ENCODE results near the gene FOXP3.

FOXP3 gene

DNA sequence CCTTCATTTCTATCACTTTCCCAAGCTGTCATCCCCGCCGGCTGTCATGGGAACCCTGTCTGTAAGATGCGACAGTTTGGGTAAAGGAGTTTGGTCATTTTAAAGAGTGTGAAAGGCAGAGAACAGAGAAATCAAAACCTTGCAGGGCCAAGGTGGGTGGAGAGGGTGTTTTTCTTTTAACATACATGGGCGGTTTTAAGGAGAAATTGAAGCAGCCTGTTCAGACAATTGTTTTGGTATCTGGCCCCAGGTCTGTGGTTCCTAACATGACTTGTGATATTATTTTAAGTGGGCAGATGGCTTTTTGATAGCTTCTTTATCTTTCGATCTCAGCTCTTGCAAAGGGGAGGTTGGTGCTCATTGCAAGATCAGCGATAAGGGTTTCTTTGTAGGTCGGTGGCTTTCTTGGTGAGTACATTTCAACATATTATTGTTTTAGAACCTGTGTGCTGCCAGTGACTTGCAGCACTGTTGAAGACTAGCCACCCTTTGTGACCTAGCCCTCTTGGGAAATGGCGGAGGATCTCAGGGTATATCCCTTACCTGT lies 8.7 kb upstream of the FOXP3 start:
- peak; percentile 27 to 70 for DNase-seq

DNA sequence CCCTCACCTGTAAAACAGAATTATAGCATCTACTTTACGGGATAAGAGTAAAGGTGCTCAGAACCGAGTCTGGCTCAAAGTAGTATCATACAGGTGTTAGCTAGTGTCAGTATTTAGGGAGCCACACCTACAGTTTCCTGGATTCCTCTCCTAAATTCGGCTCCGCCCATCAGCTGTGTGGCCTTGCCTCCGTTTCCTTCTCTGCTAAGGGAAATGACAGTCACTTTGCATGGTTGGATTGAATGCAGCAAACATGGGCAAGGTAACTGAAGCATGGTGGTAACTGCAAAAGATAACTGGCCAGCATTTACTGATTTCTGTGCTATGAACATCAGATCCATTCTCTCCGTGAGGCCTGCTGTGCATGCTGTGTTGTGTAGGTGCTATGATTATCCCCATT lies 7.9 kb upstream of the FOXP3 start:
- DNase-seq = peak in 1 of 2 donors; percentile 39

DNA sequence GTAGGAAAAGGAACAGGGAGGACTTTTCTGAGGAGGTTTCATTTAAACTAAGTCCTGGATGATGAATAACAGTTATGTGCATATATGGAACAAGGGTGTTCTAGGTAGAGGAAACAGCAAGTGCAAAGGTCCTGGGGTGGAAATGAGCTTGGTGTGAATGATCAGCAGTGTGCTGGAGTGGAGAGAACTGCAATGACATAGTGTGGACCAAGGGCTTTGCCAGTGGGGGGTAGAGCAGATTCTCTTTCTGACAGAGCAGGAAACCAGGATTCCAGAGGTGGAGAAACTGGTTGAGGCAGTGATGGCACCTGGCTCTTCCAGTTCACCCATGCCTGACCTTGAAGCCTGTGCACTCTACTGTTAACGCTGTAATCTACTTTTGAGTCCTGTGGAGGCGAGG lies 6.8 kb upstream of the FOXP3 start:
- no peak for DNase-seq

DNA sequence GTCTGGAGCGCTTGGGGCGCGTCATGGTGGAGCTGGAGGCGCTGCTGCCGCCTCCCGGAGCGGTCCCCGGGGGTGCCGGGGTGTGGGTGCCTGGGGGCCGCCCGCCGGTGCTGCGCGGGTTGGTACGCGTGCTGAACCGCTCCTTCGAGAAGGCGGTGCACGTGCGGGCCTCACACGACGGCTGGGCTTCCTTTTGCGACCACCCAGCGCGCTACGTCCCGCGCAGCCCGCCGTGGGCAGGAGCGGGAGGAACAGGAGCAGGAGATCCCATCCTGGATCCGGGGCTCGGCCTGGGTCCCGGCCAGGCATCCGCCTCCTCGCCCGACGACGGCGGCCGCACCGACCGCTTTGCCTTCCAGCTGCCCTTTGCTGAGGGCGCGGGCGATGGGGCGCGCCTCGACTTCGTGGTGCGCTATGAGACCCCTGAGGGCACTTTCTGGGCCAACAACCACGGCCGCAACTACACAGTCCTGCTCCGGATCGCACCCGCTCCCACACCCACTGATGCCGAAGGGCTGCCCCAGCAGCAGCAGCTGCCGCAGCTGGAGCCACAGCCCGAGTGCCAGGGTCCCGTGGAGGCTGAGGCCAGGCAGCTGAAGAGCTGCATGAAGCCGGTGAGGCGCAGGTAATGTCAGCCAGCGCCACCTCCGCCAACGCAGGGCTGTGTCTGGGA lies 5.9 kb upstream of the FOXP3 start:
- DNase-seq = no peak

DNA sequence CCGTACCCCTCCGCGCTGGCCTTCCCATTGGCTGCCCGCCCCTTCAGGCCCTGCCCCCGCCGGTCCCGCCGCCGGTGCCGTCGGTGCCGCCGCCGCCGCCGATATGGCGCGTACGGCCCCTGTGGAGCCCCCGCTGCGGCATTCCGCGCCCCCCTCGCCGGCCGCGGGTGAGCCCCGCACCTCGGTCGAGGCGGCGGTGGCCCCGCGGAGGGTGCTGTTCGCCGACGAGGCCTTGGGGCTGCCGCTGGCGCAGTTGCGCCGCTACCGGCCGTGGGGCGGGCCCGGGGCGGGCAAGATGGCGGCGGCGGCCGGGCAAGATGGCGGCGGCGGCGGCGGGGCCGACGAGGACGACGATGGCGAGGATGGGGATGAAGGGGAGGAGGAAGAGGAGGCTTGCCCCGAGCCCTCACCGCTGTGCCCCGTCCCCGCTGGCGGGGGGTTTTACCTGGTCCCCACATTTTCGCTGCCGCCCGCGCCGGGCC lies 5.3 kb upstream of the FOXP3 start, which contains the start of gene PPP1R3F:
PPP1R3F (plus strand) TSS at position 27 of the 482 bp plus-strand sequence; CDS start at position 104, 77 bp downstream.
- no peak for DNase-seq

DNA sequence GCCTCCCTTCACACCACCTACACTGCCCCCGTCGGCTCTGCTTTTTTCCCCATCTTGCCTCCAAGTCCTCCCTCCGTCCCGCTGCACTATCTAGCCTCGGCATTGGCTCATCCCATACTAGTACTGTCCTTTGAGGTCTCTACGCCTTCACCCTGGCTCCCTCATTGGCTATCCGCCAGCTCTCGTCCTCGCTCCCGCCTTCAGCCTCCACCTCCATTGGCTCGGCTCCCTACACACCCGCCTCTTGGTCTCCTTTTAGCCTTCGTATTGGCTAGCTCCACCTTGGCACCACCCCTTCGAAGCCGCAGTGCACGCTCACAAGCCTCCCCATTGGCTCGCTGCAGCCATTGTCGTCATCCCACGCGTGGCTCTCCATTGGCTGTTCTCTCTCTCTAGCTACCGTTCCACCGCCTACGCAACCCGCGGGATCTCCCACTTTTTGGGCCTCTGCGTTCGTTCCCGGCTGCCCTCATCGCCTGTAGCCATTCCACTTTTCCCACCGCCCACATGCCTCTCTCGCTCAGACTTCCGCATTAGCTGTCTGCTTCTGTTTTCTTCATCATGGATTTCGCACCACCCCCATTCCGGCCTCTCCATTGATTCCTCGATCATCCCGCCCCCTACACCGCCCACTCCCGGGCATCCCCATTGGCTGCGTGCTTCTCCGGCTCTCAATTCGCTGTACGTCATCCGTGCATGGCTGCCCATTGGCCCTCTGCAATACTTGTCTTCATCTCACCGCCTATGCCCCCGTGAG lies 4.7 kb upstream of the FOXP3 start:
- DNase-seq = peak; percentile 96 to 98

DNA sequence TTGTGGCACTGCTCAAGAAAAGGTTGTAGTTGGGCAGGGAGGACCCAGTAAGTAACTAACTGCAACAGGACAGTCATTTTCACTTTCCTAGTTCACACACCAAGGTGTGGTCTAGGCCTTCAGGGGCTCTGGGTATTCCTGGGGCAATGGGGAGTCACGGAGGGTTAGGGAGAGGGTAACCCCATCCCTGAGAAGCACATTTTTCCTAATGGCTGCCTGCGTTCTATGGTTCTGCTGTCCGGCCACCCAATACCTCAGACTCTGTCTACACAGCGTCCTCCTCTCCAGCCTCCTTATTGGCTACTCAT lies 4.1 kb upstream of the FOXP3 start:
- DNase-seq = no peak

DNA sequence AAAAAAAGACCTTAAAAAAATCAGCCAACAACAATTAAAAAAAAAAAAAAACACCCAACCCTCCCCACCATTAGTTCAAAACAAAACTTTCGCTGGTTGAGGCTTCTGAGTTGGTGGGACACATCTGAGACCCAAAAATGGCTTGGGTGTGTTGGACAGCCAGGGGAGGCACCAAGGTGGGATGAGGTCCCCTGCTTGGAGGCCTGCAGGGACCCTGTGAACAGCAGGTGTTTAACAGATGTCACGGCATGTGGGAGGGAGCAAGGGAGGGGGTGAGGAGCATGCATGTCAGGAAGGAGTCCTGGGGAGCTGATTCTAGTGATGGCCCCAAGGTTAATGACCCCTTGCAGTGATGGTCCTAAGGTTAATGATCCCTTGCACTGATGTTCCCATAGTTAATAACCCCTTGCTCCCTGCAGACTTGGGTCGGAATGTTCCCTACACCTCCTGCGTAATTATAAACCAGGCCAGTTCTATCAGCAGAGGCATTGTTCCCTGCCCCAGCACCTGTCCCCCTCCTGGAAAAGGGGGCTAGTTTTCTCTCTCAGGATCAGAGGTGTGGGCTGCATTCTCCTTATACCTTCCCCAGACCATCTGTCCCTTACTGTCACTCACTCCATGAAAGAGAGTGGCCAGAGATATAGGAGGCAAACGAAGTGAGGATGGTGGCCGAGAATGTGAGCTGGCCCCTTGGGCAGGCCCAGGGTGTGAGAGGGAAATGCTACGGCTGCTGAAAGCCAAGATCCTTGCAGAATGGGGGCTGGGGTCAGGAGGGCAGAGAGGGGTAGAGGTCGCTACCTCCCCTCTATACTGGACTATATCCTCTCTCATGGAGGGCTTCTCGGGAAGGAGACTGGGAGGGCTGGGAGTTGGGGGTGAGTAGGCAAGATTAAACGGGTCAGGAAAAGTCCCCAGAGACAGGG lies 2.3 kb upstream of the FOXP3 start:
- no peak for DNase-seq

DNA sequence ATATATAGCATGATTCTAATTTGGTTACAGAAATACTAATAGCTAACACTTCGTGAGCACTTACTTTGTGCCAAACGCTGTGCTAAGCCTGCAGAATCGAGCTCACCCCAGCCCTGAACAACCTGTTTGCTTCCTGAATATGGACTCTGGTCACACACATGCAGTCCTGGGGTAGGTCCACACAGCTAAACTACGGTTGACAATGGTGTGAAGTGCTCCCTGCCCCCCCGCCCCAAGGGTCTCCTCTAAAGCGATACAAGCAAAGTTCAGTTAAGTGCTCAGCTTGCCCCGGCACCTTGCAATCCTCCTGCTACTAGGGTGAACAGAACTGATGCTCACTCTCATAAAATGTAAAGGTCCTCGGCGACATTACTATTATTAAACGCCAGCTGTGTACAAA lies 879 bp downstream of the FOXP3 start:
- no peak for DNase-seq

DNA sequence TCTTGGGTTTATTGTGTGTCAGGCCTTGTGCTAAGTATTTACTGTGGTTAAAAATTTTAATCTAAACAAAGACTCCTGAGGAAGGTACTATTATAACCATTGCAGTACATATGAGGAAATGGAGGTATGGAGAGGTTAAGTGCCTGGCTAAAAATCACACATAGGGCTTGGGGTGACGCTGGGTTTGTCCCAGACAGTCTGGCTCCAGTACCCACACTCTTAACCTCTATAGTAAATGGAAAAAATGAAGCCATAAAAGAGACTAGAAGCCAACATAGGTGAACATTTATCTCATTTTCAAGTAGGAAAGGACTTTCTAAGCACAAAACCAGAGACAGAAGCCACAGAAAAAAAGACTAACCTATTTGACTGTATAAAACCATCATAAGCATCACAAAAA lies 1.9 kb downstream of the FOXP3 start:
- DNase-seq = no peak

DNA sequence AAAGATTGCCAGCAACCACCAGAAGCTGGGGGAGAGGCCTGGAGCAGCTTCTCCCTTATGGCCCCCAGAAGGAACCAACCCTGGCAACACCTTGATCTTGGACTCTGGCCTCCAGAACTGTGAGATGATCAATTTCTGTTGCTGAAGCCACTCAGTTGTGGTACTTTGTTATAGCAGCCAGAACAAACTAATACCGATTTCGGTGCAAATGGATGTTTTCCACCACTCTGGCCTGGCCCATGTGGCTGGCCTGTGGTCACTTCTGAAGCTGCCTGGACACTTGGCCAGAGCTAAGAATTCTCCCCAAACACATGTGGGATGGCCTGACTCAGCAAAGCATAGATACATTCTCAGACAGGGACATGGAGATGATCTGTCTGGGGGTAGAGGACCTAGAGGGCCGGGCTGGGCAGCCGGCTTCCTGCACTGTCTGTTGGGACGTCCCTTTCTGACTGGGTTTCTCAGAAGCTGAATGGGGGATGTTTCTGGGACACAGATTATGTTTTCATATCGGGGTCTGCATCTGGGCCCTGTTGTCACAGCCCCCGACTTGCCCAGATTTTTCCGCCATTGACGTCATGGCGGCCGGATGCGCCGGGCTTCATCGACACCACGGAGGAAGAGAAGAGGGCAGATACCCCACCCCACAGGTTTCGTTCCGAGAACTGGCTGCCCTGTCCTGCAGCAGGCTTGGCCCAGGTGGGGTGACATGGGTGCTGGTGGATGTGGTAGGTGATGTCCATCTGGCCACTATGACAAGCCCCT lies 4.1 kb downstream of the FOXP3 start:
- DNase-seq = no peak

DNA sequence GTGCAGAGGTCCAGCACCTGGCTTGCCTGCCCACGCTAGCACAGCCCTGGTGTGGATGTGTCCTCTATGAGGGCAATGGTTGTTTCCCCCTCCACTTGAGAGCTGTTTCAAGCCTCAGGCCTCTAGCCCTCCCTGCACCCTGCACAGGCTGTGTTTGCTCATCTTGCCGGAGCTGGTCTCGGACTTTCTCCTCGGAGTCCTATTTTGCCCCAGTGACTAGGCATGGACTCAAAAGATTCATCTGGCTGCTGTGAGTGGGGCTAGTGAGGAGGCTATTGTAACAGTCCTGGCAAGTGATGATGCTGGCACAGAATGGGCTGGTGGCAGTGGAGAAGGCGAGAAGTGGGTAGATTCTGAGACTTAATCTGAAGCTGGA lies 5.8 kb downstream of the FOXP3 start:
- DNase-seq = no peak

DNA sequence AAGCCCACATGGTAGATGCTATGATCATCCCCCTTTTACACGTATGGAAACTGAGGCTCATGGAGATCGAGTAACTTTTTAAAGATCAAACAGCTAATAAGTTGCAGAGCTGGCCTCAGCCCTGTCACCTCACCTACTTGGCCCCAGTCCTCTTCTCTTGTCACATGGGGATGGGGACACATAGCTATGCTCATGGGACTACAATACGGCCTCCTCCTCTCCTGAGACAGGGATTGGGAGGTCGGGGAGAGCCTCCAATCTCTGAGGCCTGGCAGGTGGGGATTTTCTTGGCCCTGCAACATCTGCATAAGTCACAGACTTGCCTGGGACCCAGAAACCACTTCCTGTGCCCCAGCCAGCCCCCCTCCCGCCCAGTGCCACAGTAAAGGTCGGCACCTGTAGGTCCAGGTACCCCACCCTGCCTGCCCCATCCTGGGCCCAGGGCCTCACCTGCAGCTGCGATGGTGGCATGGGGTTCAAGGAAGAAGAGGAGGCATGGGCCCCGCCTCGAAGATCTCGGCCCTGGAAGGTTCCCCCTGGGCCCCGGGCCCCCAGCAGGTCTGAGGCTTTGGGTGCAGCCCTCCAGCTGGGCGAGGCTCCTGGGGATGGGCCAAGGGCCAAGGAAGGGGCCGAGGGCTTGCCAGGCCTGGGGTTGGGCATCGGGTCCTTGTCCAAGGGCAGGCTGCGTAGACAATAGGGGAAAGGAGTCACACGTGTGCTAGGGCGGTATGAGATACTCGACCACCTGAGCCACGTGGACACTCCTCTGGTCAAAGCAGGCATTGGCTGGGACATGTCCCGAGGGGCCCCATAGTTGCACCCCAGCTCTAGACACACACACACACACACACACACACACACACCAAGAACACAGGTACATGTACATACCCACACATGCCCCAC lies 6.4 kb downstream of the FOXP3 start:
- peak in 1 of 2 donors; percentile 29 for DNase-seq

DNA sequence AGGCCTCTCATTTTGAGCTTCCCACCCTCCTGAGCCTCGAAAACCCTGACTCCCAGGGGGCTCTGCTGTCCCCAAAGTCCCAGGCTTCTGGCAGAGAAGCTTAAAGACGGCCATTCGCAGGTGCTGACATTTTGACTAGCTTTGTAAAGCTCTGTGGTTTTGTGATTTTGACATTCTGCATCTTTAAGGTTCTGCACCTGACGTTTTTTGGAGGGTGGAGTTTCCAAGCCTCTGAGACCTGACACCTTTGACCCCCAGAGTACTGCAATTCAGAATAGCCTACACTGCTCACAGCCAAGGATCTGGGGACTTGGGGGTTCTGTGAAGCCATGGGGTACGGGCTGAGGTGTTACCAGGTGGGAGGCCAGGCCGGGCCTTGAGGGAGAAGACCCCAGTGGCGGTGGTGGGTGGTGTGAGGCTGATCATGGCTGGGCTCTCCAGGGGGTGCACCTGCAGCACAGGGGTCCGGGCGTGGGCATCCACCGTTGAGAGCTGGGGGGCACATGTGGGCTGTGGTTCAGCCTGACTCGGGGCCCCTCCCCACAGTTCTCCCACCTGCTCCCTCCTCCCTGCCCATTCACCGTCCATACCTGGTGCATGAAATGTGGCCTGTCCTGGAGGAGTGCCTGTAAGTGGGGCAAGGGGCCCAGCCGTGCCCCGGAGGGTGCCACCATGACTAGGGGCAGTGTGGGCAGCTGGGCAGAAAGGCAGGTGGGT lies 7.3 kb downstream of the FOXP3 start:
- DNase-seq = no peak

DNA sequence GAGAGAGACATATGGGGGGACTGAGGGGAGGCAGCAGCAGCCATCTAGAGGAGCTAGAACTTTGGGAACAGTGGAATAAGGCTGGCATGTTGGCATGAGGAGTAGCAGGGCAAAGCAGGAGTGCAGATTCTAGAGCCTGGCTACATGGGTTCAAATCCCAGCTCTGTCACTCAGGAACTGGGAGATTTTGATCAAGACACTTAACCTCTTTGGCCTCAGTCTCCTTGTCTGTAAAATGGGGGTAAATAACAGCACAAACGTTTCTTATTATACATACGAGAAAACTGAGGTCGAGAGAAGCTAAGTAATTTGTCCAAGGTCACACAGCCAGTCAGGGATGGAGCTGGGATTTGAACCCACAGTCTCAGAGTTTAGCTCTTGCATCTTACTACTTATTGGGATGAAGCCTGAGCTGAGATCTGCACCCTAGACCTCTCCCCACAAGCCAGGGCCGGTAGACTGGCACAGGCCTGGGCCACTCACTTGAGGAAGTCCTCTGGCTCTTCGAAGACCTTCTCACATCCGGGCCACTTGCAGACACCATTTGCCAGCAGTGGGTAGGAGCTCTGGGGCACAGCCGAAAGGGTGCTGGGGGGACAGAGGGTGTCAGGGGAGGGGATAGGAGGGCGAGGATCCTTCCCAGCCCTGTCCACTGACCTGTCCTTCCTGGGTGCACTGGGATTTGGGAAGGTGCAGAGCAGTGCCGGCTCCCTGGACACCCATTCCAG lies 8.1 kb downstream of the FOXP3 start:
- no peak for DNase-seq

DNA sequence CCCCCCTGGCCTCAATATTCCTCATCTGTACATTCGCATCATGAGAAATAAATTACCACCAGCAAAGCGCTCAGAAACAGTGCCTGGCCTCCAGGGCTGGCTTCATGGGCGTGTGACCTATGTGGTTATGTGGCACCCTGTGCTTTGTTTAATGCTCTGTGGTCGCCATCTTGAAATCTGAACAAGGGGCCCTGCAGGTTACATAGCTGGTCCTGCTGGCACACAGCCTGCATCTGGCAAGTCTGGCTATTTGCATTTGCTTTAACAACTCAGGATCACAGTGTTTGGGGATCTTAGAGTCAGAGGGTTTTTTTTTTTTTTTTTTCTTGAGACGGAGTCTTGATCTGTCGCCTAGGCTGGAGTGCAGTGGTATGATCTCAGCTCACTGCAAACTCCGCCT lies 9.9 kb downstream of the FOXP3 start:
- no peak for DNase-seq

DNA sequence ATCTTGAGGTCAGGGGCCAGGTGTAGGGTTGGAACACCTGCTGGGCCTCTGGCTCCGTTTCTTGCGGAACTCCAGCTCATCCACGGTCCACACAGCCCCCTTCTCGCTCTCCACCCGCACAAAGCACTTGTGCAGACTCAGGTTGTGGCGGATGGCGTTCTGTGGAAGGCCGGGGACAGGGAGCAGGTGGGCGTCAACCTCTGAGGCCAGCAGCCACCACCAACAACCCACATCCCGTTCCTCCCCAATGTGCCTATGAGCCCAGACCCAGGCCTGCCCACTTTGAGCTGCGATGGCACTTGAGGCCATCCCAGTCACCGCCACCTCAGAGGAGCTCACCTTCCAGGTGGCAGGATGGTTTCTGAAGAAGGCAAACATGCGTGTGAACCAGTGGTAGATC lies 13.2 kb downstream of the FOXP3 start:
- no peak for DNase-seq

DNA sequence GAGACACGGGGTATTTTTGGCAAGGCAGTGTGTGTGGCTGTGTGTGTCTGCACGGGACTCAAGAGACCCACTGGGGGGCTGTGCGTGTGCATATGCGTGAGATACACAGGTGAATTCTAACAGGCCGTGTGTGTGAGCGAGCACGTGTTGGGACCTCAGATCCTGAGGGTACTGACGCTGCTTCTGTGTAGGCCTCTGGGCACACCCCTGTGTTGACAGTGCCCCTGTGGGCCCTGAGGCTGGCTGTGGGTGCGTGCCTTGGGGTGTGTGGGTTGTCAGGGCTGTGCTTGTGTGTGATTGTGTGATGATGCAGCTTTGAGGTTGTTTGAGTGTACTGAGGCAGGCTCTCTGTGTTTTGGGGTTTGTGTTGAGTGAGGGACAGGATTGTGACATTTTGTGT lies 13.9 kb downstream of the FOXP3 start:
- DNase-seq = no peak

DNA sequence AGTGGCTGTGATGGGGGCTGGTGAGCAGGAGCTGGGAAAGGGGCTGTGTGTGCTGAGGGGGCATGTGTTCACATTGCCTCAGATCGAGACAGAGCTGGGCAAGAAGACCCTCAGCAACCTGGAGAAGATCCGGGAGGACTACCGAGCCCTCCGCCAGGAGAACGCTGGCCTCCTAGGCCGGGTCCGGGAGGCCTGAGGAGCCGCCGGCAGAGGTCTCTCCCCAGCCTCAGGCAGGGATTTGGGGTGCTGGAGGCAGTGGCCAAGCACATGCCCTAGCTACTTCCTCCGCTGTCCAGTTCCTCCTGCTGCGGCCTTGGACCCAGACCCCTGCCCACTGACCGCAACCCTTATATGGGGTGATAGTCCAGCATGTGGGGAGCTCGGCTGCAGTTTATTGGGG lies 14.4 kb downstream of the FOXP3 start:
- no peak for DNase-seq

DNA sequence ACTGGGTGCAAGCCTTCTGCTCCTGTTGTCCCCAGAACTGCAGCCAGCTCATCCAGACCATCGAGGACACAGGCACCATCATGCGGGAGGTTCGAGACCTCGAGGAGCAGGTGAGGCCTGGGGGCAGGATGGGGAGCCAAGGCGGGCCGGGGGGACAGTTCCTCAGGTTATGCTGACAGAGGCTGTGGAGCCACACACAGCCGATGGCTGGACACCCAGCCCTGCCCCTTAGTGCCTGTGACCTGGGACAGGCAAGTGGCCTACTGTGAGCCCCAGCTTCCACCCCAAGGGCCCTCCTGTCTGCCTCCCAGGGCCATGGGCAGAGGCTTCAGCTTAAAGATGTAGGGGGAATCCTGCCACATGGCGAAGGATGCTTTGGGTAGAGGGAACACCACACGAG lies 14.9 kb downstream of the FOXP3 start:
- no peak for DNase-seq

All from CD4-positive, alpha-beta T cell treated with Interleukin-1 beta for 1 hour (primary cell).